Stromal cell of bone marrow (primary cell): ENCODE measurements around the gene MRM2.

ENCODE experiments used
- DNase-seq: peaks from one replicate; pipeline ENCODE4 v3.0.0-alpha.2; 2012; ENCODE audit warnings: low read depth

The MRM2 gene

DNA sequence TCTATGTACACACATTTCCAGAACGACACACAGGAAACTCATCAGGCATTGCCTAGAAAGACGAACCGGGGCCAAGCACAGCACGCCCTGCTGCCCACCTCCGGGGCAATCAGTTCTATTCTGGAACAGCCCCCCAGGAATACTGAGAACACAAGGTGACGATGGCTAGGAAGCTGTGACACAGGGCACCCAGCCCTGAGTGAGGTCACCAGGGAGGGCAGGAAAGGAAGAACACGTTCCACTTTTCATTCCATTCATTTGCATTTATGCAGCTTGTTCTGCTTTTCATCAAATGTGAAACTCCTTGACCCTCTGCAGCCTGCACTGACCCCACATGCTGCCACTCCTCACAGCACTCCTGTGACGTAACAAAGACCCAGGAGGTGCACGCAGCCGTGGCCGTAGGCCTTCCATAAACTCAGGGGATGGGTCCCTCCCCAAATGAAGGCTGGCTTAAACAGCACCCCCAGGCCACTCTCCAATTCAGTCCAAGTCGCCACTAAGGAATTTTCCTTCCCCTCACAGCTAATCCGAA, 38.2 kb downstream of the MRM2 start:
- DNase-seq = no peak

- no peak for DNase-seq
Measured at GRCh38 chr7:2202901-2203765, 38.9 kb downstream of the MRM2 start.

- DNase-seq = no peak
Measured at GRCh38 chr7:2202361-2202761, 39.6 kb downstream of the MRM2 start.

DNA sequence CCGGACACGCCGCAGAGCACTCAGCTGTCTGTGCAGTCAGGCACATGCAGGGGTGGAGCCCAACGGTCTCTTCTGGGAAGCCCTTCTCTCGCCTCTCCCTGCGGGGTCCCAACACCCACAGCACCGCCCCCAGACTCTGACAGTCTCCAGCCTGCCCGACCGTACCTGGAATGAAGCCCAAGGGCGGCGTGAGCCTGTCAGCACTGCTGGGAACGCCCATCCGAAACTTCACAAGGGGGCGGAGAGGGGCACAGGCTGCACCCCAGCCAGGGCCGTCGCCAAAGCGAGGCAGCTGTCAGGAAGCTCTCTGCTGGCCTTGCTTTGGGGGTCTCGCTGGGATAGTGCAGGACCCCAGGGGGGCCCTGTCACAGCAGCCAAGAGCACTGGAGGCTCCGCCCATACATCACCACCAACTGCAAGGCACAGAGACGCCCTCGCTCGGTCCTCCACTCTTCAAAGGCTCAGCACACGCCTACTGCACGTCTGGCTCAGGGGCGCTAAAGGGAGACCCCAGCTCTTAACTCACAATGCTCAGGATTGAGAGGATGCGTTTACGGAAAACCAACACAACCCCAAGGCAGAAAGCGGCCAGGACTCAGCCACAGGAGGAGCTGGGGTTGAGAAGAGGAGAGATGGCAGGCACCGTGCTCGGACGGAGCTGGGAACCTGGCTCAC, 40.2 kb downstream of the MRM2 start:
- DNase-seq = no peak

GRCh38 chr7:2201128-2201527, 40.9 kb downstream of the MRM2 start:
- no peak for DNase-seq

DNA sequence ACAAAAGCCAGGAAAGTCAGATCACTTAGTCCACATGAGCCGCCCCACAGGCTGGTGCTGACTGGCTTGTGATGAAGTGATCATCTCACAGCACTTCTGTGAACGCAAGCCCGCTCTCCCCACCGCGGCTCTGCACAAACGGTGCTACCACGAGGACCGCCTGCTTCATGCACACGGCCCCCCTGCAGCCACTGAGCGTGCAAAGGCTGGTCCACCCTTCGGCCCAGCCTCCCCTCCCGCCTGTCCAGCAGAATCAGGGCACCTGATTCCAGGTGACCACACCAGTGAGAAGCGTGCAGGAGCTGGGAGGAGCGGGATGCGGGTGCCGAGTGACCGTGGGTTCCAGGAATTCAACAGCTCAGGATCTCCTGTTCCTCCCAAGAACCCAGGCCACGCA, 41.4 kb downstream of the MRM2 start:
- no peak for DNase-seq

- DNase-seq = no peak
Measured at GRCh38 chr7:2199956-2200583, 41.9 kb downstream of the MRM2 start.

- DNase-seq = no peak
Measured at GRCh38 chr7:2199528-2199927, 42.5 kb downstream of the MRM2 start.

GRCh38 chr7:2198760-2199159, 43.2 kb downstream of the MRM2 start:
- no peak for DNase-seq

GRCh38 chr7:2198206-2198605, 43.8 kb downstream of the MRM2 start:
- no peak for DNase-seq

DNA sequence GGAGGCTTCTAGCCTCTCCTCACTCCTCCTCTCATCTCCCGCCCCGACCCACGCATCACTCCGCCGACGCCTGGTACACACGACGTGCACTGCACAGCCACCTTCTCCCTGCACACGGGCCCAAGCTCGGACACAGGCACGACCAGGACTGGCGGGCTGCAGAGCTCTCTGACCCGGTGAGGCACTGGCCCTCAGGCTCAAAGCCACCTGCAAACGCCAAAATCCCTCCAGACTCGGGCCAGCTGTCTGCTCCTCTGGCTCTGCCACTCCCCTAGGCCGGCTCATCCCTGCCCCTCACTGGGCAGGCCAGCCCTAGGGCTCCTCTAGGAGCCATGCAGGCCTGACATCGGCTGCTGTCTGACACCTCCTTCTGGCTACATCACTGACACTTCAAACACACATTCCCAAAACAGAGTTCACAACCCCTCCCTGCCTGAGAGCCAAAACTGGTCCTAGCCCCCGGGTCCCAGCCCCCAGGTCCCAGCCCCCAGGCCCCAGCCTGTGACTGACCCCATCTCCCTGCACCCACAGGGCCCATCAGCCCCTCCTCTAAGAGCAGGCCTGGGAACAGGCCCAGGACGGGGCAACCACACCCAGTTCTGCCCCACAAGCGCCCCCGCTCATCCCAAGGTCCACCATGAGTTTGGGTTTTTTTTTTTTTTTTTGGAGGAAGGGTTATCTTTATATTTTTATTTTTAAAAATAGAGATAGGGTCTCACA, 44.4 kb downstream of the MRM2 start:
- no peak for DNase-seq

DNA sequence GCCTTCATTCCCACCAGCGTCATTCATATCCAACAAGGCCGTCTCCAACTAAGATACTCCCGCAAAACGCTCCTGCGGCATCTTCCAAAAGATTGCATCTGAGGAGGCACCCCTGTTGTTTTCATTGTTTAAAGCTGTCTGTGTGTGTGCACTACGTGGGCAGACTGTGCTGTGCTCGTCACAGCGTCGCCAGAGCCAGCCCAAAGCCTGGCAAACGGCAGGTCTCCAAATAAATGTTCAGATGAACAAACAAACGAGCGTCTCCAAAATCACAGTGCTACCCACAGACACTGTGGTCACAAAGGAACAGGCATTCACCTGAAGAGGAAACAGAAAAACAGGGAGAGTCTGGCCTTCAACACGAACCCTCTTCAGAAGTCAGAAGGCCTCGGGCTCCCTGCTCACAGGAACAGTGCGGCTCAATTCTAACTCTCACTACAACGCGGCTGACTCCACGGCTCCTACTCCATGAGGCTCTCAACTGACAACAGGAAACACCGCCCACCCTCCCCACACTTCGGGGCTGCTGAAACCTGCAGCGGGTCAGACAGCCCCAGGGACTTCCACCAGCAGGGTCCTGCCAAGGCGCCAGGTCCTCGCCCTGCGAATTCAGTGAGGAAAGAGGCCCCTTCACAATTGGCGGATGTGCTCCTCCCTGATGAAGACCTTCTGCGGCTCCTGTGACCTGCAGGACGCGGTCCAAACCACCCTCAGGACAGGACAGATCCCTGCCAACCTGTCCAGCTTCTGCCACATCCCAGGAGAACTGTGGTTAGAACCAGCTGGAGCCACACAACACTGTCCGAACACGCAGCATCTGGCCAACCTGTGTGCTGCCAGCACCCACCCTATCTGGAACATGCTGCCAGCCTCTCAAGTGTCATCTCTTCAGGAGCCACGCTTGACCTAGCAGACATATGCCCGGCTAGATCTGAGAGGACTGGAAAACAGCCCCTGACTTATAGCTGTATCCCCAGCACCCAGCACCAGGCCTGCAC, 45.3 kb downstream of the MRM2 start:
- DNase-seq = no peak

GRCh38 chr7:2195400-2196246, 46.4 kb downstream of the MRM2 start:
- DNase-seq = no peak

GRCh38 chr7:2193575-2194305, 48.3 kb downstream of the MRM2 start:
- no peak for DNase-seq

DNA sequence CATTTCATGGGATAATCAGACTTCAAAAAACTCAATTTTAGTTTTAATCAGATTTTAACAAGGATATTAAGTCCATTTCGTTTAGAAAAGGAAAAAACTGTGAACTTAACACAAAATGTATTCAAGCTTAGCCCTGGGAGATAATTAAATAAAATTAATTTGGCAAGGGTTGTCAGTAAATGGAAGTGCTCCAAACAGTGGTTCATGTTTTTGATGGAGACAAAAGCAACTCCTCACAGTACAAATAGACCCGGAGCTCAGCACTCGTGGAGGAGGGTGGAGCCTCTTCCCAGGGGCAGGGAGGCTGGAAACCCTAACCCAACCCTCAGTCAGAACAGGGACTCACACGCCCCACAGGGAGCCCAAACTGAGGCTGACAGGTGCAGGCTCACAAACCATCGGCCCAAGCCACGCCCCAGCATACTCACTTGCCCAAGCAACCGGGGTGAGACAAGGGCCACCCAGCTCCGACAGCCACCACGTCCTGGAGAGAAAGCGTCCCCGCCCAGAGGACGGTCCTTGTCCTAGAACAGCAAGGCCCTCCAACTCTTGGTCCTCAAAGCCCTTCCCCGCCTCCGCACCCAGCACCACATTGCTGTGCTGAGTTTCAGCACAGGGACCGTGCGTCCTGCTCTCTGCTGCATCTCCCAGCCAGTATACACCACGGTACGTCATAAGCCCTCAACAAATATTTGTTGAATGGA, 49.0 kb downstream of the MRM2 start:
- DNase-seq = no peak

DNA sequence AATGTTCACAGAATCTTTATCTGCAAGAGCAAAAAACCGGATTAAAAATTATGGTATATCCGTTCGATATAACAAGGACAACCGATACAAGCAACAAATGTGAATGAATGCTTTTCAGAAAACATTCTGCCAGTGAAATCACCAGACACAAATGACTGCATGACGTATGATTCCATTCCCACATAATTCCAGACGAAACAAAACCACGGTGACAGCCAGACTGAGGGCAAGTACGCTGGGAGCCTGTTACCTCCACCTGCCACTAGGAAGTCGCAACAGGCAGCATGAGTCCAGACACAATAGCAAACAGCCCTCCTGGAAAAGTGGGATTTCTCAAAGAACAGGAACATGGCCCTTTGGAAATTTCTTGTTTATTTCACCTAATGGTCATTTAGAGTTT, 51.0 kb downstream of the MRM2 start:
- DNase-seq = no peak

- peak; percentile 6 for DNase-seq
Measured at GRCh38 chr7:2190531-2190930, 51.5 kb downstream of the MRM2 start.

DNA sequence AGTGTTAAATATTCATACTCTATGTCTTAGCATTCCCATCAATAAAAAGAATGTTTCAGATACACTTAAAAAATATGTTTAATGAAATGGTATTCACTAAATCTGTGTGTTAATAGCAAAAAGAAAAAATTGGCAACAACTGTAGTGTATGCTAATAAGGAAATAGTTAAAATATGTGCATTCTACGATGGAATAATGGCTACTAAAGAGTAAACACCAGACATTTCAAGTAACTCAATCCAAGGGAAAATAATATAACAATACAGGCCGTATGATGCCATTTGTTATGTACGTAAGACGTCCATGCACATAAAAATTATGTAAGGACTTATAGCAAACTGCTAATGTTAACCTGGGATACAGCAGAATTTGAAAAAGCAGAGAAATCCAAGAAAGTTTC, 55.8 kb downstream of the MRM2 start:
- DNase-seq = no peak

DNA sequence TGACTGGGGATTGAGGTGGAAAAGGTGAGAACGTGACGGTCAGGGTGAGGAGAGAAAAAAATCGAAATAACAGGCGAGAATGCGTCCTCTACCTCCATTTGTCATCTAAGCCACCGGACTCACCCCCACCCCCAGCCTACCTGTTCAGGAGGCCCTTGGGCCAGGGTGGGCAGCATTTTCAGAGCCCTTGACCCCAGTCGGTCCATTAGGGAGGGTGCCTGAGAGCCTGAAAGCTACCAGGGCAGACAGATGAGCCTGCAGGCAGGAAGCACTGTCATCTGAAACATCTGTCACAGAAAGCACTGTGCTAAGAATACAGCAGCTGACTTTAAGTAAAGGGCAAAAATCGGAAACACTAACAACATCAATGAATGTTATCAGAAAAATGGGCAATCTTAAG, 56.3 kb downstream of the MRM2 start:
- no peak for DNase-seq
